SK-N-MC (cell line): ENCODE data around the gene ARID1B.

Source experiments
- EZH2 ChIP-seq: fragments of 200-600 bp; sonication (generic); IDR thresholded peaks from one replicate; pipeline ENCODE4 v1.6.1; 2017; ENCODE audit warnings: antibody characterized with exemption
- POLR2AphosphoS5 ChIP-seq: IDR thresholded peaks from 2 replicates; pipeline ENCODE4 v1.6.1; 2012; ENCODE audit warnings: mild to moderate bottlenecking, low read depth, low read length, borderline replicate concordance

GRCh38 chr6:157221817-157222175, 444.6 kb downstream of the ARID1B start:
- TF ChIP-seq EZH2 (no peak), POLR2AphosphoS5 (no peak)
